H9 (cell line): ENCODE measurements around the gene MYO7A. TPM values are rescaled to one million over a fixed set of nuclear protein-coding genes. Genes with fewer than 3 reads are reported as not detected.

Experiments
- DNase-seq: peaks from one replicate; pipeline ENCODE4 v3.0.0-alpha.2; 2017
- H2AFZ ChIP-seq: one replicate; pipeline ENCODE4 v1.6.1; 2013; ENCODE audit warnings: mild to moderate bottlenecking, low read length, control low read depth, moderate library complexity
- H2AK5ac ChIP-seq: 2 replicates; pipeline ENCODE4 v1.6.1; 2013; ENCODE audit warnings: low read length, control low read depth, mixed read lengths; ENCODE audit not compliant: insufficient read length
- H2BK120ac ChIP-seq: one replicate; pipeline ENCODE4 v1.6.1; 2013; ENCODE audit warnings: low read depth, mild to moderate bottlenecking, low read length, control low read depth, inconsistent platforms; ENCODE audit not compliant: poor library complexity, severe bottlenecking
- H2BK12ac ChIP-seq: 2 replicates; pipeline ENCODE4 v1.6.1; 2013; ENCODE audit warnings: low read length, control low read depth, mixed read lengths, low read depth; ENCODE audit not compliant: insufficient read length
- H2BK15ac ChIP-seq: 2 replicates; pipeline ENCODE4 v1.6.1; 2013; ENCODE audit warnings: low read depth, low read length, control low read depth
- H2BK20ac ChIP-seq: one replicate; pipeline ENCODE4 v1.6.1; 2013; ENCODE audit warnings: low read depth, mild to moderate bottlenecking, low read length, control low read depth, inconsistent platforms; ENCODE audit not compliant: poor library complexity, severe bottlenecking
- H2BK5ac ChIP-seq: 2 replicates; pipeline ENCODE4 v1.6.1; 2013; ENCODE audit warnings: low read length, control low read depth, mixed read lengths; ENCODE audit not compliant: insufficient read length
- H3K14ac ChIP-seq: 2 replicates; pipeline ENCODE4 v1.6.1; 2013; ENCODE audit warnings: low read length, control low read depth; ENCODE audit not compliant: insufficient read depth
- H3K18ac ChIP-seq: 2 replicates; pipeline ENCODE4 v1.6.1; 2013; ENCODE audit warnings: low read depth, mild to moderate bottlenecking, mixed read lengths, low read length, control low read depth; ENCODE audit not compliant: insufficient read length
- H3K23ac ChIP-seq: 2 replicates; pipeline ENCODE4 v1.6.1; 2013; ENCODE audit warnings: low read length, control low read depth, mixed read lengths, low read depth; ENCODE audit not compliant: insufficient read length
- H3K23me2 ChIP-seq: 2 replicates; pipeline ENCODE4 v1.6.1; 2013; ENCODE audit warnings: low read depth, mild to moderate bottlenecking, mixed read lengths, low read length, control low read depth; ENCODE audit not compliant: insufficient read length, poor library complexity, severe bottlenecking
- H3K27ac ChIP-seq: 2 replicates; pipeline ENCODE4 v1.5.1; 2013; ENCODE audit warnings: low read length, control low read depth, mixed read lengths, low read depth; ENCODE audit not compliant: insufficient read length
- H3K27me3 ChIP-seq: 2 replicates; pipeline ENCODE4 v1.6.1; 2013; ENCODE audit warnings: low read length, control low read depth, inconsistent platforms; ENCODE audit not compliant: insufficient read depth
- H3K4ac ChIP-seq: 2 replicates; pipeline ENCODE4 v1.6.1; 2013; ENCODE audit warnings: low read depth, mild to moderate bottlenecking, control low read depth, inconsistent platforms, low read length, moderate library complexity
- H3K4me1 ChIP-seq: 2 replicates; pipeline ENCODE4 v1.6.1; 2013; ENCODE audit warnings: low read length, control low read depth, inconsistent platforms; ENCODE audit not compliant: insufficient read depth
- H3K4me2 ChIP-seq: 2 replicates; pipeline ENCODE4 v1.6.1; 2013; ENCODE audit warnings: low read length, control low read depth, mixed read lengths; ENCODE audit not compliant: insufficient read length, insufficient read depth
- H3K56ac ChIP-seq: 2 replicates; pipeline ENCODE4 v1.6.1; 2013; ENCODE audit warnings: low read depth, mild to moderate bottlenecking, mixed read lengths, low read length, control low read depth; ENCODE audit not compliant: insufficient read length
- H3K79me1 ChIP-seq: 2 replicates; pipeline ENCODE4 v1.6.1; 2013; ENCODE audit warnings: low read depth, mild to moderate bottlenecking, moderate library complexity, low read length, control low read depth, inconsistent platforms; ENCODE audit not compliant: insufficient read depth, poor library complexity, severe bottlenecking
- H3K79me2 ChIP-seq: 2 replicates; pipeline ENCODE4 v1.6.1; 2013; ENCODE audit warnings: low read length, control low read depth, inconsistent platforms; ENCODE audit not compliant: insufficient read depth
- H3K9ac ChIP-seq: 2 replicates; pipeline ENCODE4 v1.6.1; 2013; ENCODE audit warnings: low read length, control low read depth, mixed read lengths; ENCODE audit not compliant: insufficient read length; ENCODE audit errors: extremely low read depth
- H3K9me3 ChIP-seq: one replicate; pipeline ENCODE4 v1.6.1; 2013; ENCODE audit warnings: low read depth, low read length, inconsistent platforms; ENCODE audit not compliant: control insufficient read depth
- H3T11ph ChIP-seq: one replicate; pipeline ENCODE4 v1.6.1; 2013; ENCODE audit warnings: mild to moderate bottlenecking, low read length, control low read depth, inconsistent platforms
- H4K20me1 ChIP-seq: one replicate; pipeline ENCODE4 v1.6.1; 2013; ENCODE audit not compliant: control insufficient read depth, insufficient read length, insufficient read depth
- H4K5ac ChIP-seq: 2 replicates; pipeline ENCODE4 v1.6.1; 2013; ENCODE audit warnings: low read depth, mild to moderate bottlenecking, mixed read lengths, low read length, control low read depth; ENCODE audit not compliant: insufficient read length
- H4K8ac ChIP-seq: replicated peaks from 2 replicates; pipeline ENCODE4 v1.6.1; 2013; ENCODE audit warnings: low read length, control low read depth, mixed read lengths, low read depth; ENCODE audit not compliant: insufficient read length
- H4K91ac ChIP-seq: 2 replicates; pipeline ENCODE4 v1.6.1; 2013; ENCODE audit warnings: low read depth, mild to moderate bottlenecking, moderate library complexity, mixed read lengths, low read length, control low read depth; ENCODE audit not compliant: insufficient read length
- H3K27ac Mint-ChIP-seq, 3 experiments: 2 replicates in 2 of 3; 3 replicates in 1 of 3; pipeline ENCODE4 v1.8.0; 2020 to 2021; ENCODE audit warnings: mixed read lengths in 3 of 3, mild to moderate bottlenecking in 1 of 3, moderate library complexity in 1 of 3
- H3K27me3 Mint-ChIP-seq: 2 replicates; pipeline ENCODE4 v1.8.0; 2021; ENCODE audit warnings: low read depth, mild to moderate bottlenecking, moderate library complexity, mixed read lengths
- H3K36me3 Mint-ChIP-seq, 3 experiments: 2 replicates in 2 of 3; 3 replicates in 1 of 3; pipeline ENCODE4 v1.8.0; 2020 to 2021; ENCODE audit warnings: low read depth in 3 of 3, mixed read lengths in 3 of 3; ENCODE audit not compliant: insufficient read depth in 1 of 3
- H3K4me1 Mint-ChIP-seq, 2 experiments: 2 replicates each; pipeline ENCODE4 v1.8.0; 2020; ENCODE audit warnings: mixed read lengths in 2 of 2
- H3K4me3 Mint-ChIP-seq, 2 experiments: 2 replicates in 1 of 2; 3 replicates in 1 of 2; pipeline ENCODE4 v1.8.0; 2020 to 2021; ENCODE audit warnings: mild to moderate bottlenecking in 2 of 2, mixed read lengths in 2 of 2, moderate library complexity in 1 of 2
- H3K9me3 Mint-ChIP-seq, 2 experiments: 2 replicates in 1 of 2; 3 replicates in 1 of 2; pipeline ENCODE4 v1.8.0; 2020; ENCODE audit warnings: mild to moderate bottlenecking in 2 of 2, mixed read lengths in 2 of 2, moderate library complexity in 1 of 2
- CTCF ChIP-seq: fragments of 200-600 bp; sonication (generic); conservative IDR thresholded peaks from 3 replicates; pipeline ENCODE4 v1.8.0; 2021; ENCODE audit warnings: antibody characterized with exemption, mild to moderate bottlenecking
- WGBS: extraction: QIAGEN DNeasy Blood & Tissue Kit; methylation state at CpG from one replicate; pipeline ENCODE4 v1.1.7; 2013; ENCODE audit warnings: missing lambda C conversion rate, low lambda C conversion rate, mixed read lengths; ENCODE audit not compliant: insufficient read length; ENCODE audit errors: extremely low coverage; 5-methylcytosine and 5-hydroxymethylcytosine counted together
- total RNA-seq: library from RNA; stranded (reverse); gene quantifications from 2 replicates; pipeline ENCODE4 v1.2.1, GENCODE V29; 2021

MYO7A gene
- total RNA-seq, 1 experiment from 2014 or later: 1.6 TPM

- Mint-ChIP-seq H3K4me3 (no peak overlapping the region), H3K36me3 (no peaks in the 10 kb centered on the region; a peak in 1 of 7 replicates), H3K27me3 (no peaks in the 10 kb centered on the region), H3K4me1 (no peaks in the 10 kb centered on the region), H3K9me3 (peaks cover under 1 to 3% of the 10 kb centered on the region in 2 experiments; a peak in 1 of 5 replicates), H3K27ac (no peak overlapping the region)
- H2BK120ac ChIP-seq: no peak overlapping the region
- H3K14ac ChIP-seq: no peak overlapping the region
- no peak for DNase-seq
- H2AK5ac ChIP-seq: no peak overlapping the region
- no peak overlapping the region for H2AFZ ChIP-seq
- H3K27ac ChIP-seq: no peak overlapping the region
- no peak overlapping the region for H3K23ac ChIP-seq
- H3K9ac ChIP-seq: no peak overlapping the region
- H3K56ac ChIP-seq: no peak overlapping the region
- H2BK15ac ChIP-seq: no peak overlapping the region
- no peaks in the 10 kb centered on the region for H3K79me1 ChIP-seq
- no peak overlapping the region for H2BK20ac ChIP-seq
- H3K4me2 ChIP-seq: no peak overlapping the region
- no CpG with 5 or more reads among the region's 7 CpGs for WGBS
- no peaks in the 10 kb centered on the region for H3K23me2 ChIP-seq
- H3K4ac ChIP-seq: no peak overlapping the region
- H3K18ac ChIP-seq: no peak overlapping the region
- H3K27me3 ChIP-seq: no peaks in the 10 kb centered on the region
- no peak overlapping the region for H4K5ac ChIP-seq
- H4K8ac ChIP-seq: no peak overlapping the region
- TF ChIP-seq CTCF: no peak
- H3K9me3 ChIP-seq: no peaks in the 10 kb centered on the region
- H4K20me1 ChIP-seq: no peaks in the 10 kb centered on the region
- no peaks in the 10 kb centered on the region for H3K4me1 ChIP-seq
- no peak overlapping the region for H3T11ph ChIP-seq
- no peak overlapping the region for H2BK5ac ChIP-seq
- no peak overlapping the region for H2BK12ac ChIP-seq
- no peak overlapping the region for H4K91ac ChIP-seq
- no peaks in the 10 kb centered on the region for H3K79me2 ChIP-seq
These were observed 116.4 kb downstream of the MYO7A start for GRCh38 chr11:77244277-77245027.
